Right lobe of liver (tissue), 6 donors: ENCODE data around the gene SSH2. TPM values are rescaled to one million over a fixed set of nuclear protein-coding genes. Genes with fewer than 3 reads are reported as not detected.

Experiments used
- ATAC-seq, 4 donors: fragments of 200-7000 bp; cut with Tn5 transposase; one replicate each; pipeline ENCODE4 v1.9.1; 2020; ENCODE audit warnings: mild to moderate bottlenecking in 4 of 4, moderate library complexity in 4 of 4
- DNase-seq, 3 donors: peaks; one replicate each; pipeline ENCODE4 v3.0.0-alpha.2; 2020
- H3K27ac ChIP-seq, 3 donors: fragments of 200-600 bp; one replicate each; pipeline ENCODE4 v1.8.0; 2022
- H3K27me3 ChIP-seq, 2 donors: fragments of 200-600 bp; one replicate each; pipeline ENCODE4 v1.8.0; 2022
- H3K36me3 ChIP-seq, 4 donors: fragments of 200-600 bp; sonication (generic) in 1 of 4; one replicate each; pipeline versions ENCODE4 v1.5.1 to v1.8.0; 2017 to 2022; ENCODE audit warnings: control low read depth in 1 of 4
- H3K4me1 ChIP-seq, 4 donors: fragments of 200-600 bp; sonication (generic) in 1 of 4; one replicate each; pipeline versions ENCODE4 v1.5.1 to v1.8.0; 2017 to 2022; ENCODE audit warnings: control low read depth in 1 of 4
- H3K4me3 ChIP-seq, 3 donors: fragments of 200-600 bp; one replicate each; pipeline ENCODE4 v1.8.0; 2022
- H3K9me3 ChIP-seq, 4 donors: fragments of 200-600 bp; sonication (generic) in 1 of 4; one replicate each; pipeline versions ENCODE4 v1.5.1 to v1.8.0; 2017 to 2022; ENCODE audit warnings: control low read depth in 1 of 4
- CTCF ChIP-seq, 4 donors: fragments of 200-600 bp in 3 of 4; fragments of 450-650 bp in 1 of 4; IDR thresholded peaks; one replicate each; pipeline versions ENCODE4 v1.5.1 to v1.8.0; 2016 to 2022; ENCODE audit warnings: antibody characterized with exemption in 4 of 4, mild to moderate bottlenecking in 2 of 4
- POLR2A ChIP-seq: fragments of 450-650 bp; IDR thresholded peaks from one replicate; pipeline ENCODE4 v1.6.1; 2017; ENCODE audit warnings: antibody characterized with exemption, mild to moderate bottlenecking
- WGBS: methylation state at CpG from one replicate; pipeline ENCODE4 v1.1.6; 2018; ENCODE audit warnings: low coverage, low lambda C conversion rate; ENCODE audit not compliant: insufficient coverage; ENCODE audit errors: missing lambda C conversion rate; 5-methylcytosine and 5-hydroxymethylcytosine counted together
- intact Hi-C, 2 donors: fragments of 100-400 bp; cut with DNase I; formaldehyde crosslinking; loops; one replicate each; pipeline versions ENCODE4 v1.11.2 to v1.14.1; 2022
- total RNA-seq, 6 experiments: library from RNA; depleted of rRNA in 2 of 6; stranded (reverse); fragments of >200 nt in 2 of 6; fragmentation: NEBNext Ultra II Directional in 3 of 6; extraction: Animal tissue kit (Norgen Biotek cat#: 25700) in 3 of 6; gene quantifications; one replicate each; pipeline versions ENCODE4 v1.1.0 to v1.2.4, GENCODE V29; 2016 to 2023
- donor health status: DM: no; HTN: yes; CAD: no.
- donor health status: DM: no; HTN: no; CAD: no.
- donor health status: DM: no; HTN: no; CAD: no.
- donor health status: DM: no; HTN: yes; CAD: no.
- donor health status: DM: no; HTN: yes; CAD: no.

The SSH2 gene
- total RNA-seq, 6 experiments from 2014 or later: 8.0 to 12.7 (median 10.5) TPM

- Histone ChIP-seq H3K4me1 (peaks cover 0 to 21% (median 10%) of the 10 kb centered on the region in 4 donors), H3K9me3 (no peaks in the 10 kb centered on the region), H3K27ac (no peak overlapping the region), H3K36me3 (no peaks in the 10 kb centered on the region), H3K27me3 (no peaks in the 10 kb centered on the region), H3K4me3 (no peak overlapping the region)
- TF ChIP-seq CTCF (IDR thresholded peaks at IDR 0.05) (no peak), POLR2A (no peak)
- DNase-seq (no peak), ATAC-seq (no peak)
- 86% methylated on average over 2 of the region's 7 CpGs for WGBS
- intact Hi-C loops: no loop called here
Observed at GRCh38 chr17:29595107-29595942, 334.7 kb downstream of the SSH2 start.

GRCh38 chr17:29594519-29595090 lies 335.4 kb downstream of the SSH2 start:
- no peak overlapping the region for H3K4me3 ChIP-seq
- H3K4me1 ChIP-seq: peaks cover 0 to 27% (median 13%) of the 10 kb centered on the region in 4 donors
- H3K27ac ChIP-seq: no peak overlapping the region
- ATAC-seq (no peak), DNase-seq (peak in 1 of 3 donors; percentile 45)
- H3K27me3 ChIP-seq: no peaks in the 10 kb centered on the region
- H3K36me3 ChIP-seq: no peaks in the 10 kb centered on the region
- no peaks in the 10 kb centered on the region for H3K9me3 ChIP-seq
- intact Hi-C loops: no loop called here
- WGBS: 67% methylated on average over 1 of the region's 11 CpGs
- no peak for TF ChIP-seq CTCF (IDR thresholded peaks at IDR 0.05)
- no peak for TF ChIP-seq POLR2A

- no peaks in the 10 kb centered on the region for H3K36me3 ChIP-seq
- intact Hi-C loops: no loop called here
- no peaks in the 10 kb centered on the region for H3K27me3 ChIP-seq
- DNase-seq (peak in 1 of 3 donors; percentile 50), ATAC-seq (no peak)
- no peaks in the 10 kb centered on the region for H3K9me3 ChIP-seq
- H3K4me3 ChIP-seq: peak overlapping the region; percentile 36 to 55 (median 42)
- TF ChIP-seq CTCF (IDR thresholded peaks at IDR 0.05) (peak in 2 of 4 donors; percentile 16 to 19), POLR2A (no peak)
- no peak overlapping the region for H3K27ac ChIP-seq
- 13% methylated on average over 12 of the region's 64 CpGs for WGBS
- peaks cover 0 to 27% (median 13%) of the 10 kb centered on the region in 4 donors for H3K4me1 ChIP-seq
Observed at GRCh38 chr17:29593591-29594518, 336.2 kb downstream of the SSH2 start.

- WGBS: 3% methylated on average over 6 of the region's 96 CpGs
- ATAC-seq: no peak
- Histone ChIP-seq H3K27me3 (no peaks in the 10 kb centered on the region), H3K36me3 (no peaks in the 10 kb centered on the region), H3K9me3 (no peaks in the 10 kb centered on the region), H3K4me3 (peak within 1 kb of the TSS; percentile 42 to 58 (median 48)), H3K4me1 (peaks cover 0 to 33% (median 16%) of the 10 kb centered on the region in 4 donors), H3K27ac (no peak within 1 kb of the TSS)
- intact Hi-C loops: no loop called here
- no peak for TF ChIP-seq POLR2A
- no peak for TF ChIP-seq CTCF (IDR thresholded peaks at IDR 0.05)
- DNase-seq: peak in 1 of 3 donors; percentile 57
Observed at GRCh38 chr17:29592850-29593551, 337.0 kb downstream of the SSH2 start, which contains the start of gene ANKRD13B. TSS of gene ANKRD13B (plus strand) at chr17:29593132. CDS start at chr17:29593622, 490 bp downstream.
